HCT116 (cell line): ENCODE results near the gene KBTBD3. TPM values are rescaled to one million over a fixed set of nuclear protein-coding genes. Genes with fewer than 3 reads are reported as not detected.

Experiments
- EZH2phosphoT487 ChIP-seq: fragments of 200-600 bp; IDR thresholded peaks from 2 replicates; pipeline ENCODE4 v1.6.1; 2018; ENCODE audit warnings: antibody characterized with exemption, borderline replicate concordance
- total RNA-seq: library from RNA; stranded (reverse); gene quantifications from one replicate; pipeline ENCODE4 v1.2.1, GENCODE V29; 2021; ENCODE audit not compliant: unreplicated experiment

Gene KBTBD3
- total RNA-seq, 1 experiment from 2014 or later, result 10.4 TPM

DNA sequence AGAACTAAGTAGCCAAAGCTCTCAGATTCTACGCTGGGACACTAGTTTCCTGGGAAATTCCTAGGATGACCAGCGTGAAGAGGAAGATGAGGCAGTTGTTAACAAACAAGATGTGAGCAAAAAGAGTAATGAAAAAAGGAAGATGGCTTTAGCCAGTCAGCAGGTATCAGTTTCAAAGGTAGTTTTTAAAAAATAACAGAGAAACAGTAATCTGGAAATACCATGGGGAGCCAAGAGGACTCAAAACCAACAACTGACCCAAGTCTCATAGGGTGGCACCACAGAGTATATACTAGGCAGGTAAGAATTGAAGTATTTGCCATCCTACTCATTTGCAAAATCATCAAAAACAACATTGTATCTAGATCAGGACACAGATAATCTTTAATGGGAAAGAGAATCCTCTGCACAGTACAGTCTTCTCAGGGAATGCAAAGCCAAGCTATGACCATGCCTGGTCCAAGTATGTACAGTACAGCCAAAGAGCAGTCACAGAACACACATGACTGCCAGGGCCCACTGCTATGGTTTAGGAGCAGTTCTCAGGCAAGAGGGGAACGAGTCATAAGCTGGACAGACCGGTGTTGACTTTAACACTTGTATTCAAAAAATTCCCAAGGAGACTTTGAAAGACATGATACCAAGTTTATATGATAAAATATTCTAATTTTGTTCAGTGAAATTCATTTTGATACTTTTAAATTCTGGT is 75.7 kb downstream of the KBTBD3 start (continued):
- TF ChIP-seq EZH2phosphoT487, result no peak

Other genes starting within 250 kb of the KBTBD3 start
- gene MSANTD4, start 55.1 kb downstream of the KBTBD3 start, total RNA-seq, result 15.7 TPM
- gene AASDHPPT, start 315 bp upstream of the KBTBD3 start, total RNA-seq, result 59.5 TPM